Gastroesophageal sphincter (tissue), 4 donors: ENCODE results near the gene ARHGEF38. TPM values are rescaled to one million over a fixed set of nuclear protein-coding genes. Genes with fewer than 3 reads are reported as not detected.

Experiments
- ATAC-seq: fragments of 150-250 bp; one replicate; pipeline ENCODE4 v1.9.1; 2016; ENCODE audit warnings: mild to moderate bottlenecking, moderate library complexity
- H3K27ac ChIP-seq, 4 donors: fragments of 200-600 bp; sonication (generic) in 3 of 4; 1 replicate in 3 of 4; 2 replicates in 1 of 4; pipeline ENCODE4 v1.5.1; 2016 to 2019
- H3K27me3 ChIP-seq: fragments of 200-600 bp; sonication (generic); one replicate; pipeline ENCODE4 v1.5.1; 2019
- H3K36me3 ChIP-seq, 2 donors: fragments of 200-600 bp; sonication (generic); one replicate each; pipeline ENCODE4 v1.5.1; 2019; ENCODE audit warnings: control low read depth in 1 of 2
- H3K4me1 ChIP-seq, 3 donors: fragments of 200-600 bp; sonication (generic); 1 replicate in 2 of 3; 2 replicates in 1 of 3; pipeline ENCODE4 v1.5.1; 2016 to 2019; ENCODE audit warnings: control low read depth in 2 of 3
- H3K4me3 ChIP-seq, 2 donors: fragments of 200-600 bp; sonication (generic); one replicate each; pipeline ENCODE4 v1.5.1; 2019; ENCODE audit warnings: mild to moderate bottlenecking in 1 of 2, moderate library complexity in 1 of 2
- H3K9me3 ChIP-seq, 3 donors: fragments of 200-600 bp; sonication (generic); one replicate each; pipeline ENCODE4 v1.5.1; 2017 to 2019; ENCODE audit warnings: control low read depth in 2 of 3
- CTCF ChIP-seq, 4 experiments: fragments of 200-600 bp in 2 of 4; fragments of 450-650 bp in 2 of 4; sonication (generic) in 1 of 4; IDR thresholded peaks; one replicate each; pipeline ENCODE4 v1.5.1; 2017 to 2019; ENCODE audit warnings: antibody characterized with exemption in 4 of 4, mild to moderate bottlenecking in 2 of 4, moderate library complexity in 2 of 4
- EP300 ChIP-seq: sonication (generic); formaldehyde crosslinking; IDR thresholded peaks from one replicate; pipeline ENCODE4 v1.6.1; 2017; ENCODE audit warnings: antibody characterized with exemption, mild to moderate bottlenecking
- POLR2A ChIP-seq, 2 donors: fragments of 450-650 bp; IDR thresholded peaks; one replicate each; pipeline ENCODE4 v1.6.1; 2017; ENCODE audit warnings: antibody characterized with exemption in 2 of 2, mild to moderate bottlenecking in 2 of 2, moderate library complexity in 1 of 2
- POLR2AphosphoS5 ChIP-seq: sonication (generic); formaldehyde crosslinking; IDR thresholded peaks from one replicate; pipeline ENCODE4 v1.6.1; 2017; ENCODE audit warnings: antibody characterized with exemption
- WGBS, 2 donors: methylation state at CpG; one replicate each; pipeline ENCODE4 v1.1.5; 2018; ENCODE audit warnings: low coverage in 1 of 2; 5-methylcytosine and 5-hydroxymethylcytosine counted together
- total RNA-seq, 4 donors: library from RNA; depleted of rRNA; stranded (reverse); fragments of >200 nt; gene quantifications; one replicate each; pipeline ENCODE4 v1.1.0, GENCODE V29; 2016

Gene ARHGEF38
- under 1 TPM in 1 of 4 donors, not detected in 3; 0.25 TPM for total RNA-seq

- no peaks in the 10 kb centered on the region for H3K27me3 ChIP-seq
- H3K9me3 ChIP-seq: no peaks in the 10 kb centered on the region
- H3K4me3 ChIP-seq: no peak within 1 kb of the TSS
- no peak within 1 kb of the TSS for H3K27ac ChIP-seq
- TF ChIP-seq POLR2A (IDR thresholded peaks at IDR 0.05) (no peak), EP300 (no peak), CTCF (IDR thresholded peaks at IDR 0.05) (no peak), POLR2AphosphoS5 (no peak)
- no peaks in the 10 kb centered on the region for H3K4me1 ChIP-seq
- no peak for ATAC-seq
- H3K36me3 ChIP-seq: no peaks in the 10 kb centered on the region
- 38 to 44% methylated on average over 7 to 10 of the region's 11 CpGs for WGBS, 2 donors
Observed at GRCh38 chr4:105551965-105552746, at the start of gene ARHGEF38. ARHGEF38 (plus strand) TSS chr4:105552620; CDS start chr4:105552766, 146 bp downstream.

- no peaks in the 10 kb centered on the region for H3K9me3 ChIP-seq
- no peak overlapping the region for H3K4me3 ChIP-seq
- H3K27me3 ChIP-seq: no peaks in the 10 kb centered on the region
- ATAC-seq: no peak
- H3K36me3 ChIP-seq: no peaks in the 10 kb centered on the region
- TF ChIP-seq EP300: no peak
- no peak for TF ChIP-seq POLR2AphosphoS5
- TF ChIP-seq CTCF (IDR thresholded peaks at IDR 0.05): no peak
- TF ChIP-seq POLR2A (IDR thresholded peaks at IDR 0.05): no peak
- H3K4me1 ChIP-seq: no peaks in the 10 kb centered on the region
- H3K27ac ChIP-seq: no peak overlapping the region
- WGBS, 2 donors: 72 to 85% methylated on average over 2 of the region's 2 CpGs
Observed at GRCh38 chr4:105503484-105503883, 48.9 kb upstream of the ARHGEF38 start.

GRCh38 chr4:105504744-105505143, 47.7 kb upstream of the ARHGEF38 start:
- WGBS, 2 donors: 28 to 37% methylated on average over 2 of the region's 2 CpGs
- TF ChIP-seq CTCF (IDR thresholded peaks at IDR 0.05): no peak
- no peaks in the 10 kb centered on the region for H3K27me3 ChIP-seq
- H3K9me3 ChIP-seq: no peaks in the 10 kb centered on the region
- no peak overlapping the region for H3K27ac ChIP-seq
- no peak for ATAC-seq
- no peaks in the 10 kb centered on the region for H3K36me3 ChIP-seq
- H3K4me1 ChIP-seq: no peaks in the 10 kb centered on the region
- no peak overlapping the region for H3K4me3 ChIP-seq

GRCh38 chr4:105509291-105509690, 43.1 kb upstream of the ARHGEF38 start:
- 33% methylated on average over 1 of the region's 1 CpG; no CpG with 5 or more reads in 1 of the 2 donors for WGBS, 2 donors
- no peaks in the 10 kb centered on the region for H3K27me3 ChIP-seq
- H3K27ac ChIP-seq: no peak overlapping the region
- H3K9me3 ChIP-seq: no peaks in the 10 kb centered on the region
- TF ChIP-seq EP300 (no peak), POLR2AphosphoS5 (no peak), CTCF (IDR thresholded peaks at IDR 0.05) (no peak), POLR2A (IDR thresholded peaks at IDR 0.05) (no peak)
- H3K36me3 ChIP-seq: no peaks in the 10 kb centered on the region
- H3K4me3 ChIP-seq: no peak overlapping the region
- no peak for ATAC-seq
- no peaks in the 10 kb centered on the region for H3K4me1 ChIP-seq

GRCh38 chr4:105509714-105510113, 42.7 kb upstream of the ARHGEF38 start:
- Histone ChIP-seq H3K4me3 (no peak overlapping the region), H3K4me1 (no peaks in the 10 kb centered on the region), H3K36me3 (no peaks in the 10 kb centered on the region), H3K9me3 (no peaks in the 10 kb centered on the region), H3K27ac (no peak overlapping the region), H3K27me3 (no peaks in the 10 kb centered on the region)
- ATAC-seq: no peak
- TF ChIP-seq POLR2AphosphoS5 (no peak), POLR2A (IDR thresholded peaks at IDR 0.05) (no peak), CTCF (IDR thresholded peaks at IDR 0.05) (no peak)
- WGBS, 2 donors: 43 to 50% methylated on average over 1 of the region's 1 CpG
